Measurements from ENCODE around the gene USP2. TPM values are rescaled to one million over a fixed set of nuclear protein-coding genes. Genes with fewer than 3 reads are reported as not detected.

Gene USP2
- total and polyA plus RNA-seq, 8 donors: 4.4 to 15.4 (median 6.6) TPM

DNA sequence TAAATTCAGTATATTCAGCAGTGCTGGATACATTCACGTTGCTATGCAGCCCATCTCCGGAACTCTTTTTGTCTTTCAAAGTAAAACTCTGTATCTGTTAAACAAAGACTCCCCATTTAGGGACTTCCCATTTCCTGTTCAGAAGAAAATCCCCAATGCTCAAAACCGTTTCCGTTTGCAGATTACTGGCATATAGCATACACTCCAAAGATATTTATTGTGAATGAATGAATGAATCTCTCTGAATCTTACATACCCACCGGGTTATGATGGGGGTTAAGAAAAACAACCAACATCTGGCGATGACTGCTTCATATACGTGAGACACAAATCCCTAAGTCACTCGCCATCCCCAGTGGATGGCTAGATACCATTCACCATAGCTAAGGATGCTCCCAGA, 39.9 kb upstream of the USP2 start:
- FAIRE-seq (no peak), DNase-seq (no peak), ATAC-seq (no peak)
- intact Hi-C loops (cut with DNase I): no loop called here
- no peaks in the 10 kb centered on the region for H3K4me1 ChIP-seq
- peak overlapping the region in 1 of 4 donors; percentile 30 for H3K4me3 ChIP-seq
- no peaks in the 10 kb centered on the region for H3K9me3 ChIP-seq
- TF ChIP-seq, protein P1, sequence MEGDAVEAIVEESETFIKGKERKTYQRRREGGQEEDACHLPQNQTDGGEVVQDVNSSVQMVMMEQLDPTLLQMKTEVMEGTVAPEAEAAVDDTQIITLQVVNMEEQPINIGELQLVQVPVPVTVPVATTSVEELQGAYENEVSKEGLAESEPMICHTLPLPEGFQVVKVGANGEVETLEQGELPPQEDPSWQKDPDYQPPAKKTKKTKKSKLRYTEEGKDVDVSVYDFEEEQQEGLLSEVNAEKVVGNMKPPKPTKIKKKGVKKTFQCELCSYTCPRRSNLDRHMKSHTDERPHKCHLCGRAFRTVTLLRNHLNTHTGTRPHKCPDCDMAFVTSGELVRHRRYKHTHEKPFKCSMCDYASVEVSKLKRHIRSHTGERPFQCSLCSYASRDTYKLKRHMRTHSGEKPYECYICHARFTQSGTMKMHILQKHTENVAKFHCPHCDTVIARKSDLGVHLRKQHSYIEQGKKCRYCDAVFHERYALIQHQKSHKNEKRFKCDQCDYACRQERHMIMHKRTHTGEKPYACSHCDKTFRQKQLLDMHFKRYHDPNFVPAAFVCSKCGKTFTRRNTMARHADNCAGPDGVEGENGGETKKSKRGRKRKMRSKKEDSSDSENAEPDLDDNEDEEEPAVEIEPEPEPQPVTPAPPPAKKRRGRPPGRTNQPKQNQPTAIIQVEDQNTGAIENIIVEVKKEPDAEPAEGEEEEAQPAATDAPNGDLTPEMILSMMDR (IDR thresholded peaks at IDR 0.05): no peak
- 20 to 24% methylated on average over 8 of the region's 8 CpGs for WGBS, 2 donors
- H3K27ac ChIP-seq: no peak overlapping the region
- H3K27me3 ChIP-seq: peaks cover 0 to 12% (median 0%) of the 10 kb centered on the region in 4 donors
- H3K36me3 ChIP-seq: no peaks in the 10 kb centered on the region

DNA sequence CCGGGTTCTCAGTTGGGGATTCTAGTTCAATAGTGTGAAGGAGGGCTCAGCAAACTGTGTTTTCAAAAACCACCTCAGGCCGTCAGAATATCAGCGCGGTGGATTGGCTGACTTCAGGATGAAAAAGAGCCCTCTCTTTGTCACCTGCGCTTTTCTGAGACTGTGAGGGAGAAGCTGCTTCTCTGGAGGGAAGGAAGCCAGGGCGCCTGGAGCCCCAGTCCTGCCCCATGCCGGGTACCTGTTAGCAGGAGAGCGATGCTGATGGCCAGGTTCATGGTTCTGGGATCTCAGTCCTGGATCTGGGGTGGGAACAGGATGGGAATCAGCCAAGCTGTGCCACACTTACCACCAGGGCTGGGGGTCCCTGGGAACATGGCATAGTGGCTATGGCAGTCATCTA, 39.1 kb upstream of the USP2 start:
- intact Hi-C loops (cut with DNase I): no loop called here
- Histone ChIP-seq H3K9me3 (no peaks in the 10 kb centered on the region), H3K4me1 (no peaks in the 10 kb centered on the region), H3K4me3 (no peak overlapping the region), H3K27me3 (peaks cover 0 to 12% (median 0%) of the 10 kb centered on the region in 4 donors), H3K27ac (no peak overlapping the region), H3K36me3 (no peaks in the 10 kb centered on the region)
- FAIRE-seq (no peak), ATAC-seq (no peak), DNase-seq (no peak)
- 63 to 70% methylated on average over 8 of the region's 8 CpGs for WGBS, 2 donors
- TF ChIP-seq, protein P1 (IDR thresholded peaks at IDR 0.05): no peak

DNA sequence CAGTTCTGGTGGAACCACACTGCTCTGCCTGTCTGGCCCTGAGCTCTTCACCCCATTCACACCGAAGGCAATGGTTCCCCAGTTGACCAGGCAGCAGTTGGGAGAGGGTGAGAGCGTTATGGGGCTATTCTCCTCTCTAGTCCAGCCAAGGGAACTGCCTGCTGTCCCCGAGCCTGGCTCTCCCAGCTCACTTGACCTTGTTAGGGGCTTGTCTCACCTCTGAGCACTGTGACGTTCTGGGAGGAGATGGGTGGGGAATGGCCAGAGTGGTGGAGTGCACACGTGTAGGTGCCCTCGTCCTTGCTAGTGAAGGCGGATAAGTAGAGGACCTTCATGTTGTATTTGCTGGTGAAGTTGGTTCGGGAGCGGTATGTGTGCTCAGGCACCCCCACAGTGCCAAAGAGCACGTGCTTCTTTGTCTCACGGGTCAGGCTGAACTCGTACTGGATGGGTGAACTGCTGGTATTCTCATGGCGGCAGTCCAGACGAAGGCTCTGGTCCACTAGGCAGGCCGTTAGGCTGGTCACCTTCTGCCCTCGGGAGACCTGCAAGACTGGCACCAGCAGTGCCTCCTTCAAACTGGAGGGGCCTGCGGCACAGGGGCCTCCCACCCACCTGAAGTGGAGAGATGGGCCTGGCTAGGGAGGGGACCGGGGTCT, 38.5 kb upstream of the USP2 start:
- Histone ChIP-seq H3K4me3 (no peak overlapping the region), H3K27me3 (peaks cover 0 to 12% (median 0%) of the 10 kb centered on the region in 4 donors), H3K27ac (no peak overlapping the region), H3K36me3 (no peaks in the 10 kb centered on the region), H3K4me1 (no peaks in the 10 kb centered on the region), H3K9me3 (no peaks in the 10 kb centered on the region)
- intact Hi-C loops (cut with DNase I): no loop called here
- FAIRE-seq (no peak), DNase-seq (no peak), ATAC-seq (no peak)
- 68 to 76% methylated on average over 18 of the region's 18 CpGs for WGBS, 2 donors
- TF ChIP-seq, protein P1 (IDR thresholded peaks at IDR 0.05): no peak

DNA sequence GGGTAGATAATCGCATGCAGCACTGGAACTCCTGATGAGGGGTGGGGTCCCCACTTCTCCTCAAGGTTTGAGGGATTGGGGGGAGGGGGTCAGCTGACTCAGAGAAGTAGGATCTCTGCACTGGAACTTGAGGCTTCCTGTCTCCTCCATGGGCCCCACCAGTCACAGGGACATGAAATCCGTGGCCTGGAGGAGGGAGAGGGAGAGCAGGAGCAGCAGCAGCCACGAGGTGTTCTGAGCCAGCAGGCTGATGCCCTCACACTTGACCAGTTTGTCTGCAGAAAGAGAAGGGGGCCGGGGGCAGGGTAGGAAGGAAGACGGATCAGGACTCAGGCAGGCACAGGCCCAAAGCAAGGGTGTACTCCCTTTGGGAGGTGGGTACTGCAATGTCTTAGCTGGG, 37.8 kb upstream of the USP2 start:
- intact Hi-C loops (cut with DNase I): no loop called here
- 72 to 88% methylated on average over 5 of the region's 5 CpGs for WGBS, 2 donors
- Histone ChIP-seq H3K4me3 (no peak overlapping the region), H3K27me3 (peaks cover 0 to 12% (median 0%) of the 10 kb centered on the region in 4 donors), H3K4me1 (no peaks in the 10 kb centered on the region), H3K36me3 (no peaks in the 10 kb centered on the region), H3K27ac (no peak overlapping the region), H3K9me3 (no peaks in the 10 kb centered on the region)
- ATAC-seq: no peak
- TF ChIP-seq, protein P1 (IDR thresholded peaks at IDR 0.05): no peak
- FAIRE-seq: no peak
- no peak for DNase-seq

DNA sequence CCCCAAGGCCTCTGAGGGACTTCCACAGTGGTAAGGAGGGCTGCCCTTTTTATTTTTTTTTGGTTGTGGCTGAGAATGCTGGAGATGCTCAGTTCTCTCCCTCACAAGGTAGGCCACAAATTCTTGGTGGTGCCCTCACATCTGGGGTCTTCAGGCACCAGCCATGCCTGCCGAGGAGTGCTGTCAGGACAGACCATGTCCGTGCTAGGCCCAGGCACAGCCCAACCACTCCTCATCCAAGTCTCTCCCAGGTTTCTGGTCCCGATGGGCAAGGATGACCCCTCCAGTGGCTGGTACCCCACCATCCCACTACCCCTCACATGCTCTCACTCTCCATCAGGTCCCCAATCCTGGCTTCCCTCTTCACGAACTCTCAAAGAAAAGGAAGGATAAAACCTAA, 37.3 kb upstream of the USP2 start:
- TF ChIP-seq, protein P1 (IDR thresholded peaks at IDR 0.05): no peak
- DNase-seq: no peak
- WGBS, 2 donors: 77 to 88% methylated on average over 4 of the region's 4 CpGs
- intact Hi-C loops (cut with DNase I): no loop called here
- no peak for FAIRE-seq
- no peaks in the 10 kb centered on the region for H3K36me3 ChIP-seq
- no peaks in the 10 kb centered on the region for H3K4me1 ChIP-seq
- no peak for ATAC-seq
- H3K27me3 ChIP-seq: peaks cover 0 to 12% (median 0%) of the 10 kb centered on the region in 4 donors
- no peak overlapping the region for H3K4me3 ChIP-seq
- H3K27ac ChIP-seq: no peak overlapping the region
- no peaks in the 10 kb centered on the region for H3K9me3 ChIP-seq
